Ascending aorta (tissue), 2 donors: ENCODE results near the gene PRKACA. TPM values are rescaled to one million over a fixed set of nuclear protein-coding genes. Genes with fewer than 3 reads are reported as not detected.

Experiments used
- DNase-seq, 2 donors: peaks; one replicate each; pipeline ENCODE4 v3.0.0-alpha.2; 2019; ENCODE audit warnings: low spot score in 2 of 2
- H3K27ac ChIP-seq, 2 donors: fragments of 200-600 bp; sonication (generic); one replicate each; pipeline ENCODE4 v1.5.1; 2016 to 2017; ENCODE audit warnings: mild to moderate bottlenecking in 1 of 2
- H3K27me3 ChIP-seq: fragments of 200-600 bp; sonication (generic); one replicate; pipeline ENCODE4 v1.5.1; 2017
- H3K36me3 ChIP-seq, 2 donors: fragments of 200-600 bp; sonication (generic); one replicate each; pipeline ENCODE4 v1.5.1; 2016
- H3K4me1 ChIP-seq, 2 donors: fragments of 200-600 bp; sonication (generic); one replicate each; pipeline ENCODE4 v1.5.1; 2016 to 2017; ENCODE audit warnings: mild to moderate bottlenecking in 1 of 2
- H3K4me3 ChIP-seq, 2 donors: fragments of 200-600 bp; sonication (generic); one replicate each; pipeline ENCODE4 v1.5.1; 2016 to 2017; ENCODE audit warnings: mild to moderate bottlenecking in 1 of 2
- H3K9me3 ChIP-seq, 2 donors: fragments of 200-600 bp; sonication (generic); one replicate each; pipeline ENCODE4 v1.5.1; 2016
- intact Hi-C: fragments of 100-400 bp; cut with DNase I; formaldehyde crosslinking; loops from one replicate; pipeline ENCODE4 v1.15.1; 2023
- total RNA-seq: library from RNA; depleted of rRNA; stranded (reverse); fragments of >200 nt; gene quantifications from one replicate; pipeline ENCODE4 v1.1.0, GENCODE V29; 2016
- TF ChIP-seq, protein P1 (sequence below), 3 experiments: fragments of 200-600 bp in 2 of 3; fragments of 450-650 bp in 1 of 3; sonication (generic) in 2 of 3; IDR thresholded peaks; one replicate each; pipeline ENCODE4 v1.5.1; 2016 to 2019; ENCODE audit warnings: antibody characterized with exemption in 3 of 3, mild to moderate bottlenecking in 1 of 3, moderate library complexity in 1 of 3

The PRKACA gene
- total RNA-seq, 1 donor from 2014 or later = 92.6 TPM

- H3K27me3 ChIP-seq = no peaks in the 10 kb centered on the region
These were observed 62.2 kb downstream of the PRKACA start for GRCh38 chr19:14055396-14055795.

DNA sequence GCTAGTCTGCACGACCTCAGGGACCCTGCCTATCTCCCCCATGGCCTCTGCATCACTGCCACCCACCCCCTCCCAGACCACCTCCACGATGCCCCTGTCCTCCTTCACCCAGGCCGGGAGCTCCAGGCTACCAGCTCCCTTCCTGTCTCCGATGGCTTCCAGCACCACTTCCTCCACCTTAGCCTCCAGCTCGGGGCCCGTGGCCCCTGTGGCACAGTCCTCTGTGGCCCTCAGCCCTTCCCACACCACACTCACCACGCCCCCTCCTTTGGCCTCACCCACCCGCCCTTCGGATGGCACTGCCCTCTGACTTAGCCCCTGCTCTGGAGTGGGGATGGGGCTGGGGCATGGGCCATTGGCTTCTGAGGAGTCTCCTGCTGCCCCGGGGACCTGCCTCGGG is 62.8 kb downstream of the PRKACA start:
- intact Hi-C loops = no loop called here
- Histone ChIP-seq H3K4me1 (peaks cover 0 to 5% of the 10 kb centered on the region in 2 donors), H3K9me3 (no peaks in the 10 kb centered on the region), H3K27me3 (no peaks in the 10 kb centered on the region), H3K27ac (no peak overlapping the region), H3K4me3 (no peak overlapping the region), H3K36me3 (no peaks in the 10 kb centered on the region)
- TF ChIP-seq, protein P1, sequence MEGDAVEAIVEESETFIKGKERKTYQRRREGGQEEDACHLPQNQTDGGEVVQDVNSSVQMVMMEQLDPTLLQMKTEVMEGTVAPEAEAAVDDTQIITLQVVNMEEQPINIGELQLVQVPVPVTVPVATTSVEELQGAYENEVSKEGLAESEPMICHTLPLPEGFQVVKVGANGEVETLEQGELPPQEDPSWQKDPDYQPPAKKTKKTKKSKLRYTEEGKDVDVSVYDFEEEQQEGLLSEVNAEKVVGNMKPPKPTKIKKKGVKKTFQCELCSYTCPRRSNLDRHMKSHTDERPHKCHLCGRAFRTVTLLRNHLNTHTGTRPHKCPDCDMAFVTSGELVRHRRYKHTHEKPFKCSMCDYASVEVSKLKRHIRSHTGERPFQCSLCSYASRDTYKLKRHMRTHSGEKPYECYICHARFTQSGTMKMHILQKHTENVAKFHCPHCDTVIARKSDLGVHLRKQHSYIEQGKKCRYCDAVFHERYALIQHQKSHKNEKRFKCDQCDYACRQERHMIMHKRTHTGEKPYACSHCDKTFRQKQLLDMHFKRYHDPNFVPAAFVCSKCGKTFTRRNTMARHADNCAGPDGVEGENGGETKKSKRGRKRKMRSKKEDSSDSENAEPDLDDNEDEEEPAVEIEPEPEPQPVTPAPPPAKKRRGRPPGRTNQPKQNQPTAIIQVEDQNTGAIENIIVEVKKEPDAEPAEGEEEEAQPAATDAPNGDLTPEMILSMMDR (IDR thresholded peaks at IDR 0.05) = no peak
- no peak for DNase-seq

More at GRCh38 chr19:14055396-14055795, 62.2 kb downstream of the PRKACA start:
- Histone ChIP-seq H3K4me3 (no peak overlapping the region), H3K36me3 (no peaks in the 10 kb centered on the region), H3K9me3 (no peaks in the 10 kb centered on the region), H3K4me1 (peaks cover 0 to 5% of the 10 kb centered on the region in 2 donors), H3K27ac (no peak overlapping the region)
- no peak for DNase-seq
- intact Hi-C loops = no loop called here
- TF ChIP-seq, protein P1 (IDR thresholded peaks at IDR 0.05) = no peak

- Histone ChIP-seq H3K4me3 (no peak overlapping the region), H3K27me3 (no peaks in the 10 kb centered on the region), H3K9me3 (no peaks in the 10 kb centered on the region), H3K36me3 (no peaks in the 10 kb centered on the region), H3K27ac (no peak overlapping the region), H3K4me1 (peaks cover 0 to 5% of the 10 kb centered on the region in 2 donors)
- TF ChIP-seq, protein P1 (IDR thresholded peaks at IDR 0.05) = no peak
- DNase-seq = no peak
- intact Hi-C loops = no loop called here
These were observed 63.5 kb downstream of the PRKACA start for GRCh38 chr19:14054099-14054498.

DNA sequence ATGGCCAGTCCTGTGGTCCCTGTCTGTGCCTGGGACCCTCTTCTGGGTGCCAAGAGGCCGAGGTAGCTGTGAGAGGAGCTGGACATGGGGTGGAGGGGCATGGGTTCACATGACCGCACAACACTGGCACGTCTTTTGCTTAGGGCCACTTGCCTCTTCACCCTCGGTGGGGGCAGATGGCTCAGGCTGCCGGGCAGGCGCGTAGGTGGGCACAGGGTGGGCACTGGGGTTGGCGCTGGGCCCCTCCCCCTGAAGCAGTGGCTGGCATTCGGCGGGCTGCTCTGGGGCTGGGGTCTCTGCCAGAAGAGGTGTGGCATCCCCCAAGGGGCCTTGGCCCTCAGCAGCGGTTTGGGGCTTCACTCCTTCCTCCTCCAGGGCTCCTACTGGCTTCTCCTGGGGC is 64.1 kb downstream of the PRKACA start:
- Histone ChIP-seq H3K9me3 (no peaks in the 10 kb centered on the region), H3K4me1 (peaks cover 0 to 5% of the 10 kb centered on the region in 2 donors), H3K27me3 (no peaks in the 10 kb centered on the region), H3K4me3 (no peak overlapping the region), H3K36me3 (no peaks in the 10 kb centered on the region), H3K27ac (no peak overlapping the region)
- no peak for DNase-seq
- intact Hi-C loops = no loop called here
- TF ChIP-seq, protein P1 (IDR thresholded peaks at IDR 0.05) = no peak

GRCh38 chr19:14053032-14053431 is 64.5 kb downstream of the PRKACA start:
- intact Hi-C loops = no loop called here
- no peak for DNase-seq
- TF ChIP-seq, protein P1 (IDR thresholded peaks at IDR 0.05) = no peak

DNA sequence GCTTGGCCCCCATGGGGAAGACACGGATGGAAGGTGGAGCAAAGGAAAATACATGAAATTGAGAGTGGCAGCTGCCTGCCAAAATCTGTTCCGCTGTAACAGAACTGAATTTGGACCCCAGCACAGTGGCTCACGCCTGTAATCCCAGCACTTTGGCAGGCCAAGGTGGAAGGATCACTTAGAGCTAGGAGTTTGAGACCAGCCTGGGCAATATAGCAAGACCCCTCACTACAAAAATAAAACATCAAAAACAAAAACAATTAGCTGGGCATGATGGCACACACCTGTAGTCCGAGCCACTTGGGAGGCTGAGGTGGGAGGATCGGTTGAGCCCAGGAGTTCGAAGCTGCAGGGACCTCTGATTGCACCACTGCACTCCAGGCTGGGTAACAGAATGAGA is 65.1 kb downstream of the PRKACA start:
- intact Hi-C loops = no loop called here
- Histone ChIP-seq H3K27ac (no peak overlapping the region), H3K4me3 (no peak overlapping the region), H3K27me3 (no peaks in the 10 kb centered on the region), H3K4me1 (no peaks in the 10 kb centered on the region), H3K9me3 (no peaks in the 10 kb centered on the region), H3K36me3 (no peaks in the 10 kb centered on the region)
- no peak for DNase-seq
- TF ChIP-seq, protein P1 (IDR thresholded peaks at IDR 0.05) = no peak

More at GRCh38 chr19:14053032-14053431, 64.5 kb downstream of the PRKACA start:
- H3K9me3 ChIP-seq = no peaks in the 10 kb centered on the region
- no peak overlapping the region for H3K27ac ChIP-seq
- no peaks in the 10 kb centered on the region for H3K36me3 ChIP-seq
- no peaks in the 10 kb centered on the region for H3K27me3 ChIP-seq
- no peak overlapping the region for H3K4me3 ChIP-seq
- H3K4me1 ChIP-seq = peaks cover 0 to 5% of the 10 kb centered on the region in 2 donors
